Omental fat pad (tissue), 4 donors: Measurements from ENCODE around the gene GAB2. TPM values are rescaled to one million over a fixed set of nuclear protein-coding genes. Genes with fewer than 3 reads are reported as not detected.

Source experiments
- ATAC-seq: fragments of 150-250 bp; one replicate; pipeline ENCODE4 v1.9.1; 2016; ENCODE audit warnings: mild to moderate bottlenecking, moderate library complexity; ENCODE audit not compliant: low FRiP score
- DNase-seq: peaks from one replicate; pipeline ENCODE4 v3.0.0-alpha.2; 2019; ENCODE audit warnings: low spot score
- CTCF ChIP-seq, 3 donors: fragments of 450-650 bp; IDR thresholded peaks; one replicate each; pipeline ENCODE4 v1.5.1; 2016 to 2017; ENCODE audit warnings: antibody characterized with exemption in 3 of 3, mild to moderate bottlenecking in 3 of 3, moderate library complexity in 2 of 3
- total RNA-seq, 4 donors: library from RNA; depleted of rRNA; stranded (reverse); fragments of >200 nt; gene quantifications; one replicate each; pipeline ENCODE4 v1.1.0, GENCODE V29; 2016

GAB2 gene
- total RNA-seq, 4 donors from 2014 or later, result 25.3 to 97.7 (median 36.1) TPM

GRCh38 chr11:78379039-78379670 is 38.5 kb downstream of the GAB2 start:
- DNase-seq, result no peak
- ATAC-seq, result no peak
- TF ChIP-seq CTCF (IDR thresholded peaks at IDR 0.05), result no peak

GRCh38 chr11:78377625-78378418 is 39.8 kb downstream of the GAB2 start:
- no peak for TF ChIP-seq CTCF (IDR thresholded peaks at IDR 0.05)
- DNase-seq (no peak), ATAC-seq (no peak)

- no peak for ATAC-seq
- no peak for DNase-seq
Observed at GRCh38 chr11:78376858-78377257, 40.8 kb downstream of the GAB2 start.

GRCh38 chr11:78374917-78375316 is 42.7 kb downstream of the GAB2 start:
- TF ChIP-seq CTCF (IDR thresholded peaks at IDR 0.05), result no peak

More at GRCh38 chr11:78376858-78377257, 40.8 kb downstream of the GAB2 start:
- TF ChIP-seq CTCF (IDR thresholded peaks at IDR 0.05), result no peak

GRCh38 chr11:78373689-78374088 is 43.9 kb downstream of the GAB2 start:
- TF ChIP-seq CTCF (IDR thresholded peaks at IDR 0.05), result no peak
- ATAC-seq (no peak), DNase-seq (no peak)

More at GRCh38 chr11:78374917-78375316, 42.7 kb downstream of the GAB2 start:
- ATAC-seq (no peak), DNase-seq (no peak)

GRCh38 chr11:78372114-78372768 is 45.4 kb downstream of the GAB2 start:
- TF ChIP-seq CTCF (IDR thresholded peaks at IDR 0.05), result no peak
- ATAC-seq, result no peak
- no peak for DNase-seq
